H1 (cell line): Measurements from ENCODE around the gene GSTT2. TPM values are rescaled to one million over a fixed set of nuclear protein-coding genes. Genes with fewer than 3 reads are reported as not detected.

ENCODE experiments used
- CTCF ChIA-PET: fragments of 300-600 bp; sonication (Branson Sonifier 250); formaldehyde crosslinking; loops from one replicate; lab custom pipeline; 2021; ENCODE audit not compliant: partially characterized antibody; lab: Charles Lee
- POLR2A ChIA-PET: fragments of 300-600 bp; sonication (Branson Sonifier 250); formaldehyde crosslinking; loops from one replicate; lab custom pipeline; 2021; ENCODE audit warnings: inconsistent platforms; ENCODE audit not compliant: partially characterized antibody; lab: Charles Lee
- DNase-seq, 2 experiments: peaks; one replicate each; pipeline versions ENCODE4 v3.0.0 to v3.0.0-alpha.2; 2010 to 2022; ENCODE audit warnings: low spot score in 2 of 2, low read depth in 1 of 2, mixed read lengths in 1 of 2
- FAIRE-seq: peaks from 2 replicates; lab custom pipeline; 2011; peaks lifted over from hg19 to GRCh38; lab: Jason Lieb, UNC
- H2AFZ ChIP-seq: 2 replicates; pipeline ENCODE4 v1.8.1; 2012; ENCODE audit warnings: low read length, inconsistent platforms
- H2AK5ac ChIP-seq: 2 replicates; pipeline ENCODE4 v1.6.1; 2013; ENCODE audit warnings: low read depth, low read length
- H2BK120ac ChIP-seq: replicated peaks from 2 replicates; pipeline ENCODE3; 2013; ENCODE audit warnings: low read depth, low read length, inconsistent platforms
- H2BK12ac ChIP-seq: 2 replicates; pipeline ENCODE4 v1.6.1; 2013; ENCODE audit warnings: low read depth, low read length
- H2BK15ac ChIP-seq: 2 replicates; pipeline ENCODE4 v1.6.1; 2013; ENCODE audit warnings: low read length
- H2BK20ac ChIP-seq: 2 replicates; pipeline ENCODE4 v1.6.1; 2013; ENCODE audit warnings: low read length
- H2BK5ac ChIP-seq: 2 replicates; pipeline ENCODE4 v1.6.1; 2013; ENCODE audit warnings: low read depth, low read length
- H3K14ac ChIP-seq: 2 replicates; pipeline ENCODE4 v1.6.1; 2013; ENCODE audit warnings: inconsistent platforms; ENCODE audit not compliant: insufficient read length
- H3K18ac ChIP-seq: 2 replicates; pipeline ENCODE4 v1.6.1; 2013; ENCODE audit warnings: low read length; ENCODE audit errors: extremely low read depth
- H3K23ac ChIP-seq: 2 replicates; pipeline ENCODE4 v1.6.1; 2013; ENCODE audit warnings: inconsistent platforms; ENCODE audit not compliant: insufficient read length
- H3K23me2 ChIP-seq: 2 replicates; pipeline ENCODE4 v1.6.1; 2013; ENCODE audit warnings: low read depth, low read length
- H3K27ac ChIP-seq: 2 replicates; pipeline ENCODE4 v1.6.1; 2011; ENCODE audit warnings: low read depth, low read length, inconsistent platforms
- H3K27me3 ChIP-seq, 4 experiments: replicated peaks in 1 of 4; 1 replicate in 1 of 4; 2 replicates in 3 of 4; pipeline versions ENCODE4 v1.6.1 to v1.8.1; 2011 to 2013; ENCODE audit warnings: low read length in 3 of 4, mild to moderate bottlenecking in 3 of 4, inconsistent platforms in 2 of 4, mixed read lengths in 2 of 4, moderate library complexity in 1 of 4; ENCODE audit not compliant: control insufficient read depth in 3 of 4, insufficient read depth in 3 of 4; ENCODE audit errors: extremely low read depth in 1 of 4
- H3K36me3 ChIP-seq, 4 experiments: 2 replicates each; pipeline versions ENCODE4 v1.6.1 to v1.8.1; 2011 to 2013; ENCODE audit warnings: mild to moderate bottlenecking in 4 of 4, low read length in 3 of 4, moderate library complexity in 2 of 4, control low read depth in 1 of 4, inconsistent platforms in 1 of 4; ENCODE audit not compliant: insufficient read depth in 4 of 4, control insufficient read depth in 2 of 4
- H3K4ac ChIP-seq: replicated peaks from 2 replicates; pipeline ENCODE3; 2013; ENCODE audit warnings: low read length, low read depth, mixed read lengths, inconsistent platforms; ENCODE audit not compliant: insufficient read length
- H3K4me1 ChIP-seq, 4 experiments: replicated peaks in 1 of 4; 1 replicate in 1 of 4; 2 replicates in 3 of 4; pipeline versions ENCODE4 v1.6.1 to v1.8.1; 2011 to 2013; ENCODE audit warnings: low read length in 3 of 4, inconsistent platforms in 2 of 4, mixed read lengths in 1 of 4; ENCODE audit not compliant: insufficient read depth in 4 of 4, control insufficient read depth in 3 of 4
- H3K4me2 ChIP-seq, 2 experiments: 2 replicates each; pipeline versions ENCODE4 v1.6.1 to v1.8.1; 2011 to 2013; ENCODE audit warnings: low read depth in 2 of 2, low read length in 2 of 2, control low read depth in 1 of 2, inconsistent platforms in 1 of 2, mild to moderate bottlenecking in 1 of 2; ENCODE audit not compliant: insufficient read depth in 1 of 2
- H3K4me3 ChIP-seq, 4 experiments: fragments of 200-600, 300-600 bp in 1 of 4; sonication (generic), shearing (Covaris generic), sonication (Bioruptor Twin) in 1 of 4; 2 replicates each; pipeline versions ENCODE4 v1.5.1 to v1.8.1; 2011 to 2016; ENCODE audit warnings: low read length in 4 of 4, low read depth in 3 of 4, control low read depth in 2 of 4, inconsistent platforms in 2 of 4, mild to moderate bottlenecking in 2 of 4, mixed read lengths in 1 of 4, moderate library complexity in 1 of 4; ENCODE audit not compliant: insufficient read depth in 2 of 4; ENCODE audit errors: extremely low read depth in 1 of 4
- H3K56ac ChIP-seq: replicated peaks from 2 replicates; pipeline ENCODE3; 2013; ENCODE audit warnings: low read depth, mild to moderate bottlenecking, mixed read lengths, low read length, inconsistent platforms; ENCODE audit not compliant: insufficient read length
- H3K79me1 ChIP-seq: 2 replicates; pipeline ENCODE4 v1.6.1; 2013; ENCODE audit warnings: low read depth, low read length, control low read depth
- H3K79me2 ChIP-seq, 2 experiments: 2 replicates each; pipeline versions ENCODE4 v1.6.1 to v1.8.1; 2012 to 2013; ENCODE audit warnings: low read length in 2 of 2, mild to moderate bottlenecking in 2 of 2, inconsistent platforms in 1 of 2; ENCODE audit not compliant: insufficient read depth in 2 of 2, control insufficient read depth in 1 of 2
- H3K9ac ChIP-seq, 4 experiments: replicated peaks in 1 of 4; 1 replicate in 1 of 4; 2 replicates in 3 of 4; pipeline versions ENCODE4 v1.6.1 to v1.8.1; 2011 to 2013; ENCODE audit warnings: low read depth in 3 of 4, low read length in 3 of 4, control low read depth in 2 of 4, mild to moderate bottlenecking in 2 of 4, moderate library complexity in 2 of 4, inconsistent platforms in 1 of 4; ENCODE audit errors: extremely low read depth in 1 of 4
- H3K9me3 ChIP-seq, 2 experiments: 2 replicates each; pipeline versions ENCODE4 v1.6.1 to v1.8.1; 2012 to 2013; ENCODE audit warnings: mild to moderate bottlenecking in 2 of 2, moderate library complexity in 2 of 2, control low read depth in 1 of 2, inconsistent platforms in 1 of 2, low read depth in 1 of 2, low read length in 1 of 2, mixed read lengths in 1 of 2; ENCODE audit not compliant: insufficient read depth in 2 of 2
- H4K20me1 ChIP-seq, 2 experiments: replicated peaks in 1 of 2; 2 replicates each; pipeline versions ENCODE3 to v1.8.1; 2011 to 2013; ENCODE audit warnings: inconsistent platforms in 2 of 2, low read length in 2 of 2, mild to moderate bottlenecking in 1 of 2; ENCODE audit not compliant: insufficient read depth in 2 of 2, control insufficient read depth in 1 of 2
- H4K5ac ChIP-seq: 2 replicates; pipeline ENCODE4 v1.6.1; 2013; ENCODE audit warnings: low read length, low read depth, mixed read lengths, inconsistent platforms; ENCODE audit not compliant: insufficient read length
- H4K8ac ChIP-seq: 2 replicates; pipeline ENCODE4 v1.8.0; 2013; ENCODE audit warnings: mild to moderate bottlenecking, moderate library complexity, low read length, inconsistent platforms; ENCODE audit not compliant: insufficient read depth; ENCODE audit errors: extremely low read depth
- H4K91ac ChIP-seq: replicated peaks from 2 replicates; pipeline ENCODE3; 2013; ENCODE audit warnings: low read length, mixed read lengths, inconsistent platforms; ENCODE audit not compliant: insufficient read length
- NRF1 ChIP-seq: IDR thresholded peaks from 2 replicates; pipeline ENCODE4 v1.6.1; 2011; ENCODE audit warnings: mild to moderate bottlenecking, low read depth, low read length, improper control_type of control experiment
- WGBS, 2 experiments: shearing (Covaris generic) in 1 of 2; methylation state at CpG; one replicate each; pipeline versions ENCODE4 v1.1.6 to v1.1.7; 2013 to 2015; ENCODE audit warnings: low lambda C conversion rate in 2 of 2, mixed read lengths in 2 of 2, inconsistent platforms in 1 of 2, low coverage in 1 of 2, missing lambda C conversion rate in 1 of 2; ENCODE audit not compliant: insufficient replicate concordance in 2 of 2, insufficient coverage in 1 of 2, insufficient read length in 1 of 2; ENCODE audit errors: extremely low coverage in 1 of 2, missing lambda C conversion rate in 1 of 2; 5-methylcytosine and 5-hydroxymethylcytosine counted together
- polyA plus RNA-seq, 7 experiments: library from polyadenylated mRNA; depleted of rRNA in 3 of 7; stranded (reverse) in 5 of 7; unstranded in 2 of 7; fragments of >200 nt in 5 of 7; fragments of 200-250 nt in 2 of 7; gene quantifications; 1 replicate in 5 of 7; 2 replicates in 1 of 7; 4 replicates in 1 of 7; pipeline versions ENCODE4 v1.2.1 to v1.2.3, GENCODE V29; 2011 to 2013; ENCODE audit warnings: missing spikeins in 2 of 7, mixed read lengths in 2 of 7
- total RNA-seq: library from RNA; stranded (reverse); fragmentation: NEBNext Ultra II Directional; extraction: Animal tissue kit (Norgen Biotek cat#: 25700); gene quantifications from 2 replicates; pipeline ENCODE4 v1.2.1, GENCODE V29; 2021

Gene GSTT2
- total and polyA plus RNA-seq, 2 of the 8 experiments (the other 6 are each of a cell fraction or from before 2014, with no cell fraction given), result 1.1 to 1.5 TPM

DNA sequence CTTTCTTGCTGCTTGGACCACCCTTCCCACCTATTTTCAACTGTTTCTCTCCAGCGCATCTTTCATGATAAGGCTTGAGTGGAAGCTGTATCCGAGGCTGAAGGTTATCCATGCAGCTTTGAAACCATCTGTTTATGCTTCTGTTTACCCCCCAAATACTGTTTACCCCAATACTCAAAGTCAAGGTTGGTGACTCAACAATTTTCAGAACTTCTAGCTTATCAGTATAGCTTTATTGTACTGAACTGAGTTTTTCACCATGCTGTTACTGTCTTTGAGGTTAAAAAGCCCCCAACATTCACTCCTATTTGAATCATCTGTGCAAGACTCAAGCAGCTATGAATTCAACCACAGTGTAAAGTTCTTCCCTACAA, 30.1 kb downstream of the GSTT2 start:
- Histone ChIP-seq H2BK15ac (no peak overlapping the region), H4K91ac (no peak overlapping the region), H2AFZ (peak overlapping the region; percentile 82), H4K5ac (peak overlapping the region; percentile 26), H2BK120ac (no peak overlapping the region), H2AK5ac (no peak overlapping the region), H3K56ac (no peak overlapping the region), H4K20me1 (no peaks in the 10 kb centered on the region), H3K79me2 (peaks cover 0 to 30% of the 10 kb centered on the region in 2 experiments; a peak in 2 of 4 replicates), H3K14ac (no peak overlapping the region), H3K23me2 (peaks cover 6% of the 10 kb centered on the region; the same call in 1 of the 2 replicates), H3K4ac (no peak overlapping the region), H3K79me1 (peaks cover 4% of the 10 kb centered on the region), H3K4me2 (no peak overlapping the region; a peak in 1 of 4 replicates), H2BK12ac (no peak overlapping the region), H2BK20ac (no peak overlapping the region), H3K27ac (no peak overlapping the region), H3K27me3 (no peaks in the 10 kb centered on the region; a peak in 1 of 7 replicates), H3K36me3 (no peaks in the 10 kb centered on the region), H3K4me1 (peaks cover 0 to 3% (median 2%) of the 10 kb centered on the region in 4 experiments; a peak in 4 of 7 replicates), H2BK5ac (no peak overlapping the region), H3K9me3 (no peaks in the 10 kb centered on the region), H3K18ac (no peak overlapping the region), H3K4me3 (no peak overlapping the region), H4K8ac (no peak overlapping the region), H3K9ac (no peak overlapping the region), H3K23ac (no peak overlapping the region)
- no peak for FAIRE-seq
- no peak for TF ChIP-seq NRF1
- 88% methylated on average over 2 of the region's 2 CpGs; no CpG with 5 or more reads in 1 of the 2 experiments for WGBS, 2 experiments
- CTCF ChIA-PET, result interaction anchor here (0.6 to 1.4 kb wide), 4 partner anchors 18 to 186 kb away, joined by 3 to 5 read pairs (median 4); no protein-coding TSS in a partner anchor
- DNase-seq, result no peak
- POLR2A ChIA-PET, result interaction anchor here (1.6 kb wide), 1 partner anchor 30 kb away, joined by 3 read pairs; no protein-coding TSS in a partner anchor
